SKM-1 (cell line): Measurements from ENCODE around the gene ADCK1.
"Not testable (repeated sequence)": the region's sequence is repeated elsewhere in the genome, so short reads cannot be mapped to it uniquely, and the experiment has no call there.

ENCODE experiments used
- DNase-seq: peaks from one replicate; lab custom pipeline; 2025; ENCODE audit not compliant: unreplicated experiment; lab: John Stamatoyannopoulos, UW

ADCK1 gene

DNA sequence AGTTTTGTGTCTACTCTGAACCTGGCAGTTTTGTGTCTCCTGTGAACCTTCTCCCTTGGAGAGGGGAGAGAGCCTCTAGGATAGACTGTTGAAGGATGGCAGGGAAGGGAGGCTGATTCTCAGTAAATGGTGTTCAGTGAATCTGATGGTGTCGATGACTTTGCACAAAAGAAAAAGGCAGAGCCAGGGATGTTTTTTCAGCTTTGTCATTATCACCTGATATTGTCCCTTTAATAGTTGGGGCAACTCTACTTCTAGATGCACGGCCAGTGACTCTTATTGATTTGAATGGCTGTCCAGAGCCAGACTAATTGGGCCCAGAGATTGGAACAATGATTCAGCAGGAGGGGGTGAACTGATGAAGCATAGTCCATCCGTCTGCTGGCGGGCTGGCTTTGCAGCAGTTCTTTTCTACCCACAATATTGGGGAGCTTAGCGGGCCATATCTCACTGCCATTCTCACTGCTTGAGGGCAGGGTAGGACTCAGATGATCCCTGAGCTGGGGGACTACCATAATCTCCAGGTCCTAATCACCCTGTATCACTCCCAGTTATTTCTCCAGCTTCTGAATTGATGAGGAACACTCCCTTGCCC, 93.1 kb downstream of the ADCK1 start:
- no peak for DNase-seq

DNA sequence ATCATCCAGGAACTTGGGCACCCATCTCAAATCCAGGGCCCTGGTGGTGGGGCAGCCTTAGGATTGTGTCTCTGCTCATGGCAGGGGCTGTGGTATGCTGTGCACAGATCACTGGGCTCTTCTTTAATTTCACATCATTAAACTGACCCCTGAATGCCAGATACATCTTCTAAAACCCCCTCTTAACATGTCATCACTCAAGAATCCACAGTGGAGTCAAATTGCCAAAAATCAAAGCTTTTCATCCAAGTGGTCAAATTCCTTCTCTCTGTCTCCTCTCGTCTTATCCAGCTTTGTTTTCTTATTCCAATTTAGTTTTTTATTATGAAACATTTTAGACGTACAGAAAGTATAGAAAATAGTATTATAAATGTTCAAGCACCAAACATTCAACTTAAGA, 97.5 kb downstream of the ADCK1 start:
- no peak for DNase-seq

- DNase-seq: no peak
Observed at GRCh38 chr14:77902811-77903210, 102.9 kb downstream of the ADCK1 start.

DNA sequence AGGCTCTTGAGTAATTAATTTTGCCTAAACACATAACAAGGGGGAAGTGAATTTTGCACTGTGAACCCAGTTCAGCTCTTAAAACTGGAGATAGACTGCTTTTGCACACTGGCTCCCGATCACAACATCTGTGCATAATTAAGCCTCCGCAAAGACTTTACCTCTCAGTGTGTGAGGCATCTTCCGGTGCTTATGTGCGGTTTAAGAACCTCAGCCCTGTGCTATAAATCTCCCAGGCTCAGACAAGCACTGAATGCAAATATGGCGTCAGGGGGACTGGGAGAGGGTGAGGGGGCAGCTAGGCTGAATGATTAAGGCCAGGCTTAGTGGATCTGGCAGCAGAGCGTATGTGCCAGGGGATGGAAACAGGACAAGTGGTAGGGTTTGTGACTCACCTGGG, 103.3 kb downstream of the ADCK1 start:
- DNase-seq: no peak

GRCh38 chr14:77903937-77904617, 104.2 kb downstream of the ADCK1 start:
- DNase-seq: no peak

DNA sequence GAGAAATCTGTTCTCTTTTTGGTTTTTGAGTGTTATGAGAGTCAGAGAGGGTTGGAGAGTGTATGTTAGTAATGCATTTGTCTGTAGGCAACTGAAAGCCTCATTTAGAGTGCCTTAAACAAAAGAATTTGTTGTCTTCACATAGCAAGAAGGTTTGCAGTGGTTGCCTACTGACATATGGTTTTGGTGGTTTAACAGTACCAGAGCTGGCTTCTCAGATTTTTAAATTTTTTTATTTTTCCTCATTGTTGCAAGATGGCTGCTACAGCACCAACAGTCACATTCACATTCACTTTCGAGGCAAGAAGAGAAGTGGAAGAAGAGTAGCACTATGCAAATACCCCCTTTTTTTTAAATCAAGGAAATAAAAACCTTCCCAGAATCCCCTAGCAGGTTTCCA, 106.5 kb downstream of the ADCK1 start:
- no peak for DNase-seq

- DNase-seq: no peak
Observed at GRCh38 chr14:77908847-77909246, 108.9 kb downstream of the ADCK1 start.

DNA sequence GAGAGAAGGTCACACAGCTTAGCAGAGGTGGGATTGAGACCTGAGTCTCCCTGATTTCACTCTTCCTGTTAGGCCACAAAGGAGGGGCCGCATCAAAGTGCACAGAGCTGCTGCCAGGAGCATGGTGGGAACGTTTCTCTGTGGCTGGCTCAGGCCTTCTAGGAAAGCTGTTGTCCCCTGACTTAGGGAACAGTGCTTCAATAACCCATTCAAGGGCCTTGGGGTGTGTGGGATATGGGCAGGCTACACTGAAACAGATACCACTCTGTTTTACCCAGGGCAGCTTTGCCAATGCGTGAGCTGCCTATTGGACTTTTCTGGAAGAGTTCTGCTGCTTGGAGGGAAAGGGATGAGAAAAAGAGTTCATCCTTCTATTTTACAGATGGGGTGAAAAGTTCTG, 110.0 kb downstream of the ADCK1 start:
- DNase-seq: no peak

DNA sequence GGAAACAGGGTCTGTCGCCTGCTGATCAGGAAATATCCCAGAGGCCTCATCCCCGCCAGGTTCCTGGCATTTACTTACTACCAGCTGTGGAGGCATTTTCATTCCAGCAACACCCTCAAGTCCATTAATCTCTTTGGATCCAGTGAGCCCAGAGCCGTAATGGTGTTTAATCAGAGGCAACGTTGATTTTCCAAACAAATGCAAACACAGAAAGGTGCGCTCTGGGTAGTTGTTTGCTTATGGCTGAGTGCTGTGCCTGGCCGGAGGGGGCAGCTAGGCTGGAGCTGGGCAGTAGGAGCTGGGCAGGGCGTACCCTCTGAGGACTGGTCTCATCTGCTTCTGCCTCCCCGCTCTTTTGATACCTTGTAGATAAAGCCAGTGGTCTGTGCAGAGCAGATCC, 110.6 kb downstream of the ADCK1 start:
- DNase-seq: no peak

- DNase-seq: no peak
Observed at GRCh38 chr14:77911356-77911755, 111.4 kb downstream of the ADCK1 start.

DNA sequence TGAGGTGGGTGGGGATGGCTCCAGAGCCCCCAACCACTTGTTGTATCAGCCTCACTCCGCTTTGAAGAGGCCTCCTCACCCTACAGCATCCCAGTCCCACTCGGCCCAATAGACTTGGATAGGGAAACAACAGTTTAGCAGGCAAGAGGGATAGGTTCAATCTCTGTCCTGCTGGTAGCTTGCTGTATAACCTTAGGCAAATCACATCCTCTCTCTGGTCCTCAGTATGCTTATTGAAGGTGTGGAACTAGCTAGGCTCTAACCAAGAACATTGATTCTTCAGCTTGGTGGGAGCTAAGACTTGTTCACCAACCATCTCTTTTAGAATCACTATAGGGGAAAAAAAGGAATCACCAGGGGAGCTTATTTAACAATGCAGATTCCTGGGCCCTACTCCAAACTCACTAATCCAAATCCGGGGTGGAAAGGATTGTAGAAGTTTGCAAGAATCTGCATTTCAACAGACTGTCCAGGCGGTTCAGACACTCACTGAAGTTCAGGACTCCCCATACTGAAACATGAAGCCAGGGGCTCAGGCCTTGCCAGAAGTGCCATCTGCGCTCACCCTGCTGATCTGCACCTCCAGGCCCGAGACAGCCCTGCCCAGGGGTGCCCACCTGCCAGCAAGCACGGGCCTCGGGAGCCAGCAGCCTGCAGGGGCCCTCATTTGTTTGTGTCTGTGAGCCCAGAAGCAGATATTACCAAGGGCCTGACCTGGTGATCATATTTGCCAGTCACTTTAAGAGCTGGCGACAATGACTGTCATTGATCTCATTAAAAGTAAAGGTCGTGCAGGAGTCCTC, 113.0 kb downstream of the ADCK1 start:
- DNase-seq: no peak

DNA sequence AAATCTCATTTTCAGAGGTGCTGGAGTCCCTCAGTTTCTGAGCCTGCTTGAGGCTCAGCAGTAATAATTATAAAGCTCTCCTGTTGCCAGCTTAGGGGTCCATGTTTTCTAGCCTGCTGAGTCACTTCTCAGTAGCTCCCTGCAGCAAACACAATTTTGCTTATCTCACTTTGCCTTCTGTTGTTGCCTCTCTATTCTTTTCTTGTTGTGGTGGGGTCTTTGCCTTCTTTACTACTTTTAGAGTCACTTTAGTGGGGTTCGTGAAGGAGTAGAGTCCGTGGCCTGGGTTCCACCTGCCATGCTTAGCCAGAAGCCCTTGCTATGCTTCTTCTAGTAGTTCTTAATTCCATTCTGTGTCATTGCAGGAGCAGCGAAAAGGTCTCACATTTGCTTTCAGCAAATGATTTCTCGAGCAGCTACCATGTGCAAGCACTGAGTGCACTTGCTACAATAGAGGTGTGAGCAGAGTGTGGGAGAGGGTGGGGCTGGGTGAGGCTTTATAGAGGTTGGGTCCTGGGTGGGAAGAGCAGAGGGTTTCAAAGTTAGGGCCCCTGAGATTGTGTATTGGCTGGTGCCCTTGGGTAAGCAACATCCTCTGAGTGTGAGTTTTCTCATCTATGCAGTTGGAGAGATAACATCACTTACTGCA, 114.3 kb downstream of the ADCK1 start:
- no peak for DNase-seq

DNA sequence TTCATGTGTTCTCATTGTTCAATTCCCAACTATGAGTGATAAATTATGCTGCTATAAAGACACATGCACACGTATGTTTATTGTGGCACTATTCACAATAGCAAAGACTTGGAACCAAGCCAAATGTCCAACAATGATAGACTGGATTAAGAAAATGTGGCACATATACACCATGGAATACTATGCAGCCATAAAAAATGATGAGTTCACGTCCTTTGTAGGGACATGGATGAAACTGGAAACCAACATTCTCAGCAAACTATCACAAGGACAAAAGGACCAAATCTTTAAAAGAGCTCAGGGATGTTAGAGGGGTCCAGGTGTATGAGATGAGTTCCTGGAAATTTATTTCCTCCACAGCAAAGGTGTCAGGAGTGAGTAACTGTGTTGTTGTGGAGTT, 115.5 kb downstream of the ADCK1 start:
- DNase-seq: not testable (repeated sequence)

- DNase-seq: no peak
Observed at GRCh38 chr14:77917491-77918201, 117.7 kb downstream of the ADCK1 start.

DNA sequence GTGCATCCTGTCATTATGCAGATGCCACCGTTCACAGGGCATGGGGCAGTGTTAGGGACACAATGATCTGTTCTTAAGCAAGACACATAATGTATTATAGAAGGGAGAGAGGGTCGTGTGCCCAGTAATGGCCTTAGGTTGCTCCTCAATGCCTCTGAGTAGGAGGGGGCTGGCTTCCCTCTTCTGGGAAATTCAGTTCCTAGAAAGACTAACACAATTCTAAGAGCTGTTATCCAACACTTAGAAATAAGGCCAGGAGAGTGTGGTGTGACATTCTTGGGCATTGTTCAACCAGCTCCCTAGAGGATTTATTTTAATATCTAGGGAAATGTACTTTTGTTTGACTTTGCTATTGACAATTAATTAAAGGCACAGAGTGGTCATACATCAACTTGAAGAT, 118.5 kb downstream of the ADCK1 start:
- no peak for DNase-seq

DNA sequence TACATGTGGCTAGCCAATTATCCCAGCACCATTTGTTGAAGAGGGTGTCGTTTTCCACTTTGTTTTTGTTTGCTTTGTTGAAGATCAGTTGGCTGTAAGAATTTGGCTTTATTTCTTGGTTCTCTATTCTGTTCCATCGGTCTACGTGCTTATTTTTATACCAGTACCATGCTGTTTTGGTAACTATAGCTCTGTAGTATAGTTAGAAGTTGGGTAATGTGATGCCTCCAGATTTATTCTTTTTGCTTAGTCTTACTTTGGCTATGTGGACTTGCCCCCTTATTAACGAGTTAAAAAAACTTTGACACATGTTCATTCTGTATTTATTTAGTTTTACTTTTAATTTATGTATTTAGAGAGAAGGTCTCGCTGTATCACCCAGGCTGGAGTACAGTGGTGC, 120.4 kb downstream of the ADCK1 start:
- no peak for DNase-seq

DNA sequence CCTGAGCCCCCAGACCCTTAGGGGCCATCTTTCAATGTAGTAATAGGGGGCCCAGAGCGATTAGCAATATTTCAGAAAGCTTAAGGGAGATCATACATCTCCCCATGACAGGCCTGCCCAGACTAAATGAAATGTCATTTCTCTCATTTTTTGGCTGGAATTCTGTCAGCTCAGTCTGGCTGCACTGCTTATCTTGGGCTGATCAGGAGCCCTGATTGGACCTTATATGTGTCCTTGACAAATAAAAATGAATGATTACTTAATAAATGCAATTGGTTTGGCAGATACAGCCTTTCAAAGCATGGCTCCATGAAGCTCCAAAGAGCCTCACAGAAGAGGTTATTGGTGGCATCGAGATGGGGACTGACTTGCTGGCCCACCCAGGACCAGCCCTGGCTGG, 121.9 kb downstream of the ADCK1 start:
- DNase-seq: no peak

- DNase-seq: no peak
Observed at GRCh38 chr14:77923131-77923936, 123.4 kb downstream of the ADCK1 start.

- DNase-seq: no peak
Observed at GRCh38 chr14:77924141-77924948, 124.4 kb downstream of the ADCK1 start.

- no peak for DNase-seq
Observed at GRCh38 chr14:77926942-77927341, 127.0 kb downstream of the ADCK1 start.
